WI38 (cell line): ENCODE measurements around the gene TAAR6.
"Not testable (repeated sequence)": the region's sequence is repeated elsewhere in the genome, so short reads cannot be mapped to it uniquely, and the experiment has no call there.

Experiments
- H3K4me3 ChIP-seq: 2 replicates; pipeline ENCODE4 v1.5.1; 2011; ENCODE audit warnings: low read depth, mild to moderate bottlenecking, control low read depth, low read length
- CTCF ChIP-seq: IDR thresholded peaks from 2 replicates; pipeline ENCODE4 v1.5.1; 2012; ENCODE audit warnings: low read depth, mild to moderate bottlenecking, control low read depth, low read length

TAAR6 gene

GRCh38 chr6:132589454-132589853, 19.3 kb downstream of the TAAR6 start, which contains the start of gene TAAR5:
Gene TAAR5 (minus strand): TSS chr6:132589741. CDS start chr6:132589686, 55 bp downstream.
- TF ChIP-seq CTCF, result no peak

GRCh38 chr6:132590362-132590761, 20.2 kb downstream of the TAAR6 start:
- no peak for TF ChIP-seq CTCF
- H3K4me3 ChIP-seq, result no peak overlapping the region

More at GRCh38 chr6:132589454-132589853, 19.3 kb downstream of the TAAR6 start, which contains the start of gene TAAR5:
- no peak within 1 kb of the TSS for H3K4me3 ChIP-seq

DNA sequence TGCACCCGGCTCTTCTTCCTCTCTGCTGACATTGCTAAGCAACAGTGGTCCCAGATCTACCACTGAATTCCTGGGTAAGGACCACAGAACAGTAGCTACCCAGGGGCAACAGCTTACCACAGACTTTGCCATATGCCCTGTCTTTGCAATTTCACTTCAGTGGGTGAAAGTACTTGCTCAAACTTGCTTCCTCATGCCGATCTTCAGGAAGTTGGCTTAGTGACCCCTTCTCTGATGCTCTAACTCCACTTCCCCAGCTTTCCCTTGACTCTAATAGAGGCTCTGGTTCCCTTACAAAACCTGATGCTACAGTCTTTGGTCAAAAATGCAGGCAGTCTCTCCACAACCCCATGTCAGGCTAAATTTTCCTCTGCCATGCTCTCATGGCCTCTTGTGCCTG, 22.7 kb downstream of the TAAR6 start:
- no peak for TF ChIP-seq CTCF
- no peak overlapping the region for H3K4me3 ChIP-seq

DNA sequence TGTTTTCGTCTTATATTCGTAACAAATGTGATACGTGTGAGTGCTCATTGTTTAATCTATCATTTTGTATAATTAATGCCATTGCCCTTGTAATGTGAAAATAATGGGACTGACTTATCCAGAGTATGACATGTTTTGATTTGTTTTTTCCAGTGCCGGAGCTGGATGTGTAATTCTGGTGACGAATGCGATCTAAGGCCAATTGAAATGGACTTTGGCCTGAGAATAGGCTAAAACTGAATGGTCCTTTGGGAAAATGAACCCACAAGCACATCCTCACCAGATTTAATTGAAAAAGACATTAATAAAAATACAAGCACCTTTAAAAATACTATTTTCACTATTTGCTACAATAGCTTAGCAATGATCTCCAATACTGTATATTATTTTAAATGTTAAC, 26.1 kb downstream of the TAAR6 start:
- TF ChIP-seq CTCF, result no peak
- no peak overlapping the region for H3K4me3 ChIP-seq

- 0 out of 2 replicates have a peak, but pooled peaks have one; percentile 6 for TF ChIP-seq CTCF
- no peak overlapping the region for H3K4me3 ChIP-seq
Observed at GRCh38 chr6:132598473-132598872, 28.4 kb downstream of the TAAR6 start.

DNA sequence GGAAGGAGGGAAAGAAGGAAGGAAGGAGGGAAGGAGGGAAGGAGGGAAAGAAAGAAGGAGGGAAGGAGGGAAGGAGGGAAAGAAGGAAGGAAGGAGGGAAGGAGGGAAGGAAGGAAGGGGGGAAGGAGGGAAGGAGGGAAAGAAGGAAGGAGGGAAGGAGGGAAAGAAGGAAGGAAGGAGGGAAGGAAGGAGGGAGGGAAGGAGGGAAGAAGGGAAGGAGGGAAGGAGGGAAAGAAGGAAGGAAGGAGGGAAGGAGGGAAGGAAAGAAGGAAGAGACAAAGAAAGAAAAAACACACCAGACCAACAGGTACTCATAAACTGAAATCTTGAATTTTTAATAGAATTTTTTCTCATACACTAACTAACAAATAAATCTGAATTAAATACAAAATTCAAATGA, 30.8 kb downstream of the TAAR6 start:
- not testable (repeated sequence) for H3K4me3 ChIP-seq

- no peak for TF ChIP-seq CTCF
- no peak overlapping the region for H3K4me3 ChIP-seq
Observed at GRCh38 chr6:132604635-132605152, 34.6 kb downstream of the TAAR6 start.

DNA sequence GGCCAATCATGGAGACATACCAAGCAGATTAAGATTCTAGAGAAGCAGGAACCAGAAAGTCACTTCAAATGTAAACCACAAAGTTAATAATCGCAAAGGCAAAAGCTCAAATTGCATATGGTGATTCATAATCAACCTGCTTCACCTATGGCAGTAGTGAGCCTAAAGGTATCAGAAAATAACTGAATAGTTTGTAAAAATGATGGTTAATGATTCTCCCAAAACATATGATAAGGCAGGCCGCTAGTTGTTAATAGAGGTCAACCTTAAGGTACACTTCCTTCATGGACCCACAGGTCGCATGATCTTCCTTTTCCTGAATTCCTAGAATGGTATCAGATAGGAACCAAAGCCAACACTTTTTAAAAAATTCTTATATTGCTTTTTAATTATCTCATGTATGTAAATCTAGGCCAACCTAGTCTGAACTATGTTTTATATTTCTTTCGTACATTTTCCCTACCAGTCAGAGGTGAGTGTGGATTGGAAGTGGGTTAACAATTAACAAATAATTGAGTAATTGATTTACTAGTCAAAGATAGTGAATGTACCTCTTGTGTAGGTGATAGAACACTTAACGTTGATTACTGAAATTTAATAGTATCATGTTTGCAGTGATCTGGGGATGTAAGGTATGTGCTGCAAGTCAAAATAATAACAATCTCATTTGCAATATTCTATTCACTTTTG, 37.6 kb downstream of the TAAR6 start:
- TF ChIP-seq CTCF, result no peak
- no peak overlapping the region for H3K4me3 ChIP-seq
